ENCODE measurements around the gene EPHB2.

The EPHB2 gene

DNA sequence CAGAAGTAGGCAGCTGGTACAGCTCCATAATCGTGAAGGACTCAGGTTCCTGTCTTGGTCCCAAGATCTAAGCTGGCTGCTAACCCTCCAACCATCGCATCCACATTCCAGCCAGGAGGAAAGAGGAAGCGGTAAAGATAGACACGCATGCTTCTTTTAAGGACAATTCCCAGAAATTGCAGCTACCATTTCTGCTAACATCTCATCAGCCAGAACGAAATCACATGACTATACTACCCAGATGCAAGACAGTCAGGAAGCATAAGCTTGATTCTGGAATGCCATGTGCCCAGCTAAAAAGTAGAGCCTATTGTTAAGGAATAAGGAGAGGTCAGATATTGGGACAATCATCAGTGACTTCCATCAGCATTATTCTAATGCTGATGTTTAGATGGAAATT, 110.4 kb downstream of the EPHB2 start:
- DNase-seq (ENCODE audit: extremely low spot score) = no peak
- ChIA-PET CTCF (no interaction called here), POLR2A (no interaction called here)
- no peak for TF ChIP-seq CTCF (IDR thresholded peaks at IDR 0.05; ENCODE audit: control extremely low read depth, extremely low read depth, low read depth, missing control alignments)

DNA sequence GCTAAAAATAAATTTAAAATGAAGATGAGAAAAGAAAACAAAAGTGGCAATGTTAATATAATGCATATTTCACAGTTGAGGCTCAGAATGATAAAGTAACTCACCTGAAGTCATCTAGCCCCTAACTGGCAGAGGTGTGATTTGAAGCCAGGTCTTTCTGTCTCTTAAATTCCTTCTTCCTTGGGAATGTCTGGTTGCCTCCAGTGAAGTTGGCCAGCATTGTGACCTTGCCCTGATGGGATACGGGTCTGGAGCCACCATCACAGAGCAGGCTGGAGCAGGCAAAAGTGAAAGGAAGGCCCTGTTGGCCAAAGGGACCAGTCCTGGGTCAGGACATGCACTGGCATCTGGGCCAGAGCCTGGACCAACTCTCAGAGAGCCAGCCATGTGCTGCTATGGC, 111.7 kb downstream of the EPHB2 start:
- ChIA-PET POLR2A (no interaction called here), CTCF (no interaction called here)
- TF ChIP-seq CTCF (IDR thresholded peaks at IDR 0.05; ENCODE audit: control extremely low read depth, extremely low read depth, low read depth, missing control alignments) = no peak
- DNase-seq (ENCODE audit: extremely low spot score) = no peak

- no peak for TF ChIP-seq CTCF (IDR thresholded peaks at IDR 0.05; ENCODE audit: control extremely low read depth, extremely low read depth, low read depth, missing control alignments)
- POLR2A ChIA-PET = no interaction called here
- DNase-seq (ENCODE audit: extremely low spot score) = no peak
- CTCF ChIA-PET = interaction anchor here (1.0 kb wide), 1 partner anchor 120 kb away, joined by 4 read pairs; no protein-coding TSS in a partner anchor
Measured at GRCh38 chr1:22824466-22824865, 113.8 kb downstream of the EPHB2 start.

DNA sequence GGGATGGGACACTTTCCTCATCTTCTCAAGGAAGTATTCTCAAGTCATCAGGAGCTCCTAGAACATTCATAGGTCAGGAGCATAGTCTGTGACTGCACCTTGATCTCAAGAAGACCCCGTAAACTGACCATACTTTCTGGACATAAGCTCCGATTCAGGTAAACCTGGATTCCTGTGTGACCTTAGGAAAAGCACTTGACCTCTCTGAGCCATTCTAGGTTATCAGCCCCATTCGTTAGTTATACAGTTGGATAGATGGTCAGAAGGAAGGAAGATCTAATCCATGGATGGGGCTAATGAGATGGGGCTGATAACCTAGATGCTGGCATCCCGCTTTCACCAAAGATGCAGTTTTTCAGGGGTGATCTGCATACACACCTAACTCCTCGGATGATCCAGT, 114.3 kb downstream of the EPHB2 start:
- POLR2A ChIA-PET = no interaction called here
- TF ChIP-seq CTCF (IDR thresholded peaks at IDR 0.05; ENCODE audit: control extremely low read depth, extremely low read depth, low read depth, missing control alignments) = no peak
- DNase-seq (ENCODE audit: extremely low spot score) = no peak
- CTCF ChIA-PET = interaction anchor here (1.0 kb wide), 1 partner anchor 121 kb away, joined by 4 read pairs; no protein-coding TSS in a partner anchor

DNA sequence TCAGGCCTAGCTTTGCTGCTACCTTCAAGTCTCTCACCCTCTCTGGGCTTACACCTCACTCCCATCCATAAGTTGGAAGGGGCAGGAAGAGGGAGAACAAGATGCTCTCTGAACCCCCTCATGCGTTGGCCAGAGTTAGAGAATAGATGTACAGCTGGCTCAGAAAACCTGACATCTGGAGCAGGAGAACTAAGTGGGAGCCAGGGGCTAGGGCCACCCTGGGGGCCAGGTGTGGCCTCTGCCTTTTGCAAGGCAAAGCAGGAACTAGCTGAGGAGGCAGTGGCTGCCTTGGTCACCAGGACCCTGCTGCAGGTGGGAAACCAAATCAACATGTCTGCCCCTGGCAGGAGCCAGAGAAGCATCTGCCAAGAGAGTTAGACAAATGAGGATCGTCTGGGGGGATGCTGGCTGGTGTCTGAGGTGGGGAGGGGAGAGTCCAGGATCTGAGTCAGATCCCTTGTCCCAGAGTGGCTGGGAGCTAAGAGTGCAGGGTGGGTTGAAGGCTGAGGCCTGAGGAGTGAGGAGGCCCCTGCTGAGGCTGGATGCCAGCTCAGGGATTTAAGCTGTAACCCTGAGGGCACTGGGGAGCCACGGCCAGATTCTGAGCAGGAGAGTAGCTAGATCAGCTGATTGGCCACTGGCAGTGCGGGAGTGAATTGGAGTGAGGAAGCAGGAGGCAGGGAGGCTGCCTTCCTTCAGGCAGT, 115.0 kb downstream of the EPHB2 start:
- no peak for DNase-seq (ENCODE audit: extremely low spot score)
- no peak for TF ChIP-seq CTCF (IDR thresholded peaks at IDR 0.05; ENCODE audit: control extremely low read depth, extremely low read depth, low read depth, missing control alignments)
- ChIA-PET POLR2A (no interaction called here), CTCF (interaction anchor here (1.0 to 1.2 kb wide), 2 partner anchors 14 to 35 kb away, joined by 3 to 4 read pairs; no protein-coding TSS in a partner anchor)

GRCh38 chr1:22826604-22827580, 116.3 kb downstream of the EPHB2 start:
- DNase-seq (ENCODE audit: extremely low spot score) = no peak
- POLR2A ChIA-PET = no interaction called here
- no peak for TF ChIP-seq CTCF (IDR thresholded peaks at IDR 0.05; ENCODE audit: control extremely low read depth, extremely low read depth, low read depth, missing control alignments)
- CTCF ChIA-PET = interaction anchor here (1.0 to 1.2 kb wide), 2 partner anchors 16 to 34 kb away, joined by 3 to 4 read pairs; no protein-coding TSS in a partner anchor
